ENCODE data around the gene LPIN1. TPM values are rescaled to one million over a fixed set of nuclear protein-coding genes. Genes with fewer than 3 reads are reported as not detected.
A peak's percentile ranks its signal among the peaks of the same experiment; 100 is the strongest.

The LPIN1 gene
- total and polyA plus RNA-seq, 2 of the 8 experiments (the other 6 are each of a cell fraction or from before 2014, with no cell fraction given) = 4.3 to 9.8 TPM

- no peak overlapping the region for H3K27ac ChIP-seq (ENCODE audit: low read depth, low read length)
- TF ChIP-seq TEAD4 (IDR thresholded peaks at IDR 0.05; ENCODE audit: low read depth, low read length) = 0 out of 2 replicates have a peak, but pooled peaks have one; percentile 34
- no peak for TF ChIP-seq TAF7 (optimal IDR thresholded peaks at IDR 0.05; ENCODE audit: borderline replicate concordance, low read depth, low read length)
- 0 out of 2 replicates have a peak, but pooled peaks have one; percentile 10 for TF ChIP-seq MAFK (IDR thresholded peaks at IDR 0.05; ENCODE audit: low read depth, low read length)
- no peak for TF ChIP-seq KDM5A (IDR thresholded peaks at IDR 0.05; ENCODE audit: low read length)
- TF ChIP-seq SIRT6 (IDR thresholded peaks at IDR 0.05; ENCODE audit: low read length) = no peak
- TF ChIP-seq SP2 (IDR thresholded peaks at IDR 0.05; ENCODE audit: low read length) = no peak
- TF ChIP-seq GABPA (IDR thresholded peaks at IDR 0.05; ENCODE audit: borderline replicate concordance, insufficient read depth, low read length) = no peak
- no peak for TF ChIP-seq BCL11A (IDR thresholded peaks at IDR 0.05; ENCODE audit: low read depth in 2 of 2, low read length in 2 of 2)
- TF ChIP-seq BRCA1 (IDR thresholded peaks at IDR 0.05; ENCODE audit: low read depth, low read length) = no peak
- no peak for TF ChIP-seq RNF2 (IDR thresholded peaks at IDR 0.05; ENCODE audit: borderline replicate concordance, low read depth, low read length, missing control alignments, poor library complexity, severe bottlenecking)
- no peak for TF ChIP-seq NANOG (IDR thresholded peaks at IDR 0.05; ENCODE audit: insufficient read depth, low read depth, low read length, poor library complexity, severe bottlenecking)
Measured at GRCh38 chr2:11863513-11864328, 117.3 kb downstream of the LPIN1 start.

More at GRCh38 chr2:11863513-11864328, 117.3 kb downstream of the LPIN1 start:
- Histone ChIP-seq H2BK15ac (ENCODE audit: low read length) (peak overlapping the region; percentile 31), H3K23me2 (ENCODE audit: low read depth, low read length) (no peaks in the 10 kb centered on the region; the same call in 1 of the 2 replicates), H3K4me2 (ENCODE audit: insufficient read depth in 1 of 2, low read depth in 2 of 2, low read length in 2 of 2) (peak overlapping the region in 1 of 2 experiments; percentile 4; a peak in 2 of 4 replicates), H2BK12ac (ENCODE audit: low read depth, low read length) (no peak overlapping the region; the same call in 1 of the 2 replicates), H3K36me3 (ENCODE audit: control insufficient read depth in 2 of 4, insufficient read depth in 4 of 4, low read length in 3 of 4) (no peaks in the 10 kb centered on the region), H3K4ac (replicated peaks; ENCODE audit: insufficient read length, low read depth, low read length) (no peak overlapping the region), H3K4me1 (replicated peaks in 1 of 4; ENCODE audit: control insufficient read depth in 3 of 4, insufficient read depth in 4 of 4, low read length in 3 of 4) (peaks cover 0 to 10% (median 3%) of the 10 kb centered on the region in 4 experiments; a peak in 6 of 7 replicates), H4K20me1 (replicated peaks in 1 of 2; ENCODE audit: control insufficient read depth in 1 of 2, insufficient read depth in 2 of 2, low read length in 2 of 2) (no peaks in the 10 kb centered on the region), H2BK5ac (ENCODE audit: low read depth, low read length) (peak overlapping the region; percentile 73; the same call in 1 of the 2 replicates), H3K4me3 (ENCODE audit: extremely low read depth in 1 of 4, insufficient read depth in 2 of 4, low read depth in 3 of 4, low read length in 4 of 4) (peak overlapping the region in 1 of 4 experiments; percentile 24; a peak in 1 of 8 replicates), H3K79me1 (ENCODE audit: low read depth, low read length) (no peaks in the 10 kb centered on the region), H4K8ac (ENCODE audit: extremely low read depth, insufficient read depth, low read length) (no peak overlapping the region), H4K91ac (replicated peaks; ENCODE audit: insufficient read length, low read length) (no peak overlapping the region), H3K56ac (replicated peaks; ENCODE audit: insufficient read length, low read depth, low read length) (no peak overlapping the region), H2BK120ac (replicated peaks; ENCODE audit: low read depth, low read length) (peak overlapping the region; percentile 30), H2AK5ac (ENCODE audit: low read depth, low read length) (no peak overlapping the region), H3K9me3 (ENCODE audit: insufficient read depth in 2 of 2, low read depth in 1 of 2, low read length in 1 of 2) (peaks cover 16 to 17% of the 10 kb centered on the region in 2 experiments), H3K27me3 (replicated peaks in 1 of 4; ENCODE audit: control insufficient read depth in 3 of 4, extremely low read depth in 1 of 4, insufficient read depth in 3 of 4, low read length in 3 of 4) (no peaks in the 10 kb centered on the region), H2BK20ac (ENCODE audit: low read length) (peak overlapping the region; percentile 16; the same call in 1 of the 2 replicates), H3K14ac (ENCODE audit: insufficient read length) (no peak overlapping the region), H3K18ac (ENCODE audit: extremely low read depth, low read length) (0 out of 2 replicates have a peak overlapping the region, but pooled peaks have one; percentile 66), H4K5ac (ENCODE audit: insufficient read length, low read depth, low read length) (no peak overlapping the region), H3K23ac (ENCODE audit: insufficient read length) (no peak overlapping the region), H3K9ac (replicated peaks in 1 of 4; ENCODE audit: extremely low read depth in 1 of 4, low read depth in 3 of 4, low read length in 3 of 4) (no peak overlapping the region), H2AFZ (ENCODE audit: low read length) (peak overlapping the region; percentile 93), H3K79me2 (ENCODE audit: control insufficient read depth in 1 of 2, insufficient read depth in 2 of 2, low read length in 2 of 2) (no peaks in the 10 kb centered on the region)
- ChIA-PET CTCF (ENCODE audit: partially characterized antibody) (interaction anchor here (0.5 to 2.4 kb wide), 12 partner anchors 9 to 393 kb away, joined by 3 to 6 read pairs (median 3); no protein-coding TSS in a partner anchor), POLR2A (ENCODE audit: partially characterized antibody) (interaction anchor here (0.7 kb wide), 1 partner anchor 10 kb away, joined by 3 read pairs; no protein-coding TSS in a partner anchor)
- WGBS, 2 experiments (ENCODE audit: extremely low coverage in 1 of 2, insufficient coverage in 1 of 2, insufficient read length in 1 of 2, insufficient replicate concordance in 2 of 2, low coverage in 1 of 2, low lambda C conversion rate in 2 of 2, missing lambda C conversion rate in 1 of 2) = 53% methylated on average over 9 of the region's 12 CpGs; no CpG with 5 or more reads in 1 of the 2 experiments
- FAIRE-seq (peak; percentile 13), DNase-seq (ENCODE audit: low read depth in 1 of 2, low spot score in 2 of 2) (peak; percentile 78 to 88)

Data from H1 (cell line).